OCI-LY3 (cell line): Measurements from ENCODE around the gene CHST13.

Source experiments
- H2AFZ ChIP-seq: fragments of 200-600, 300-600 bp; shearing (Covaris generic); 2 replicates; pipeline ENCODE4 v1.6.0; 2014; ENCODE audit warnings: antibody characterized with exemption, low read depth, low read length
- H3K27ac ChIP-seq: fragments of 200-600, 300-600 bp; sonication (generic); 2 replicates; pipeline ENCODE4 v1.5.1; 2014; ENCODE audit warnings: mild to moderate bottlenecking, low read length, moderate library complexity, mixed read lengths
- H3K27me3 ChIP-seq: fragments of 200-600, 300-600 bp; sonication (generic); 2 replicates; pipeline ENCODE4 v1.6.1; 2014; ENCODE audit warnings: low read depth, low read length, mixed read lengths
- H3K36me3 ChIP-seq: fragments of 200-600, 300-600 bp; sonication (generic); replicated peaks from 2 replicates; pipeline ENCODE3; 2014; ENCODE audit warnings: low read depth, low read length, mixed read lengths
- H3K4me1 ChIP-seq: fragments of 300-600, 200-600 bp; sonication (generic); 2 replicates; pipeline ENCODE4 v1.6.1; 2014; ENCODE audit warnings: low read length, mixed read lengths
- H3K4me2 ChIP-seq: fragments of 200-600, 300-600 bp; sonication (generic); 2 replicates; pipeline ENCODE4 v1.6.1; 2014; ENCODE audit warnings: low read length, mixed read lengths
- H3K4me3 ChIP-seq: fragments of 300-600, 200-600 bp; sonication (generic); 2 replicates; pipeline ENCODE4 v1.5.1; 2014; ENCODE audit warnings: antibody characterized with exemption, mild to moderate bottlenecking, low read length, moderate library complexity
- H3K79me2 ChIP-seq: fragments of 300-600, 200-600 bp; shearing (Covaris generic); 2 replicates; pipeline ENCODE4 v1.6.1; 2014; ENCODE audit warnings: mild to moderate bottlenecking, low read length, mixed read lengths
- H3K9ac ChIP-seq: fragments of 300-600, 200-600 bp; shearing (Covaris generic); 2 replicates; pipeline ENCODE4 v1.6.0; 2014; ENCODE audit warnings: mild to moderate bottlenecking, low read length, moderate library complexity
- H3K9me3 ChIP-seq: fragments of 200-600, 300-600 bp; shearing (Covaris generic); 2 replicates; pipeline ENCODE4 v1.6.1; 2014; ENCODE audit warnings: low read length, mixed read lengths; ENCODE audit not compliant: insufficient read depth
- H4K20me1 ChIP-seq: fragments of 200-600, 300-600 bp; sonication (generic); 2 replicates; pipeline ENCODE4 v1.6.1; 2016; ENCODE audit warnings: low read length, mixed read lengths; ENCODE audit not compliant: insufficient read depth
- CTCF ChIP-seq: fragments of 200-600, 300-600 bp; sonication (generic); IDR thresholded peaks from 2 replicates; pipeline ENCODE4 v1.5.1; 2014; ENCODE audit warnings: antibody characterized with exemption, low read length, low read depth
- EZH2phosphoT487 ChIP-seq: fragments of 200-600 bp; shearing (Covaris generic); IDR thresholded peaks from 2 replicates; pipeline ENCODE4 v1.6.1; 2018; ENCODE audit warnings: antibody characterized with exemption, mixed run types, low read depth

The CHST13 gene

GRCh38 chr3:126562737-126563276 lies 38.9 kb downstream of the CHST13 start:
- no peak overlapping the region for H3K4me2 ChIP-seq
- no peak for TF ChIP-seq EZH2phosphoT487
- no peak for TF ChIP-seq CTCF
- H3K27me3 ChIP-seq, result peaks cover 40% of the 10 kb centered on the region
- H4K20me1 ChIP-seq, result no peaks in the 10 kb centered on the region
- H3K27ac ChIP-seq, result no peak overlapping the region
- H3K4me1 ChIP-seq, result no peaks in the 10 kb centered on the region
- H3K36me3 ChIP-seq, result no peaks in the 10 kb centered on the region
- no peak overlapping the region for H2AFZ ChIP-seq
- no peaks in the 10 kb centered on the region for H3K79me2 ChIP-seq
- no peaks in the 10 kb centered on the region for H3K9me3 ChIP-seq
- no peak overlapping the region for H3K4me3 ChIP-seq
- no peak overlapping the region for H3K9ac ChIP-seq

GRCh38 chr3:126567696-126568438 lies 43.9 kb downstream of the CHST13 start:
- Histone ChIP-seq H3K79me2 (no peaks in the 10 kb centered on the region), H3K9ac (no peak overlapping the region), H3K27me3 (peaks cover 47% of the 10 kb centered on the region), H3K36me3 (no peaks in the 10 kb centered on the region), H3K4me3 (no peak overlapping the region), H3K4me1 (no peaks in the 10 kb centered on the region), H3K4me2 (no peak overlapping the region), H2AFZ (no peak overlapping the region), H4K20me1 (no peaks in the 10 kb centered on the region), H3K27ac (no peak overlapping the region), H3K9me3 (no peaks in the 10 kb centered on the region)
- no peak for TF ChIP-seq CTCF
- no peak for TF ChIP-seq EZH2phosphoT487

- Histone ChIP-seq H3K4me3 (no peak overlapping the region), H3K36me3 (no peaks in the 10 kb centered on the region), H3K9me3 (no peaks in the 10 kb centered on the region), H3K79me2 (no peaks in the 10 kb centered on the region), H3K27ac (no peak overlapping the region), H3K9ac (no peak overlapping the region), H3K4me2 (no peak overlapping the region), H3K4me1 (no peaks in the 10 kb centered on the region), H4K20me1 (no peaks in the 10 kb centered on the region), H2AFZ (no peak overlapping the region), H3K27me3 (peaks cover 50% of the 10 kb centered on the region)
- TF ChIP-seq EZH2phosphoT487 (no peak), CTCF (no peak)
These were observed 44.9 kb downstream of the CHST13 start for GRCh38 chr3:126568776-126569342.

- H3K27ac ChIP-seq, result no peak overlapping the region
- H4K20me1 ChIP-seq, result no peaks in the 10 kb centered on the region
- TF ChIP-seq EZH2phosphoT487 (no peak), CTCF (no peak)
- H3K9me3 ChIP-seq, result no peaks in the 10 kb centered on the region
- H3K4me3 ChIP-seq, result no peak overlapping the region
- H3K79me2 ChIP-seq, result no peaks in the 10 kb centered on the region
- peaks cover 47% of the 10 kb centered on the region for H3K27me3 ChIP-seq
- H3K4me1 ChIP-seq, result no peaks in the 10 kb centered on the region
- no peak overlapping the region for H2AFZ ChIP-seq
- no peak overlapping the region for H3K9ac ChIP-seq
- no peaks in the 10 kb centered on the region for H3K36me3 ChIP-seq
- H3K4me2 ChIP-seq, result no peak overlapping the region
These were observed 45.5 kb downstream of the CHST13 start for GRCh38 chr3:126569390-126569975.
